SH-SY5Y (cell line): ENCODE results near the gene PLPP2.

Experiments used
- GATA2 ChIP-seq: IDR thresholded peaks from 2 replicates; pipeline ENCODE4 v1.6.1; 2011; ENCODE audit warnings: mild to moderate bottlenecking, low read depth, low read length
- GATA3 ChIP-seq: IDR thresholded peaks from 2 replicates; pipeline ENCODE4 v1.6.1; 2011; ENCODE audit warnings: low read depth, mild to moderate bottlenecking, low read length, moderate library complexity

DNA sequence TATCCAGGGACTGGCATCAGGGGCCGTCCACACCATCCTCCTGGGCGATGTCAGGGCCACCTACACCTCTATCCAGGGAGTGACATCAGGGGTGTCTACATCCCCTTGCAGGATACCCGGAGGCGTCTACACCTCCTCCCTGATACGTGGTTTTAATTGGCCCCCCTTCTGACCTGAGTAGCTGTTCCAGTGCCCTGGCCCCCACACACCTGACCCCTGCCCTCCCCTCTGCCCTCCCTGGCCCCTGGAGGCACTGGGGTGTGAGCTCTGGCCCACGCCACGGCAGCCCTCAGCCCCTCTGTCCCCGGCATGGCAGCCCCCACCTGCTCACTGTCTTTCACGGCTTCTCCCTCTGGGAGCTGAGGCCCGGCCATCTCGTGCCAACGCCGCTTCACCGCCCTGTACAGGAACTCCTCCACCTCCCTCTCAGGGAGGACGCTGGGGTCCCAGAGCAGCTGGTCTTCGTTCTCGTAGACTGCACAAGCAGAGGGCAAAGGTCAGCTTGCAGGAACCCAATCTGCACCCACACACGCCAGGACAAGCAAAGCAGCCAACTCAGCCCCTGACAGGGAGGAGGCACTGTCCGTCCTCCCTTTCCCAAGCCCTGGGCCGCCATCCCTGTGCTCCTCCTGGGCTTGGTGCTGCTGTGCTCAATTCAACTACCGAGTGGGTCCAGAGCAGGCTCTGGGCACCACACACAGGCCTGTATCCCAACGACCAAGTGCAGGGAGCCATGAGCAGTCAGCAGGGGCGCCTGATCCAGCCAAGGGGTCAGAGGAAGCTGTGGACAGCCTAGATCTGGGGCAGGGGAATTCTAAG, 22.2 kb upstream of the PLPP2 start:
- TF ChIP-seq GATA2 (no peak), GATA3 (no peak)
